K562 (cell line): Measurements from ENCODE around the gene PODXL. TPM values are rescaled to one million over a fixed set of nuclear protein-coding genes. Genes with fewer than 3 reads are reported as not detected.

ENCODE experiments used
- ATAC-seq: fragments of 200-7000 bp; cut with Tn5 transposase; 3 replicates; pipeline ENCODE4 v1.9.1; 2020; ENCODE audit warnings: moderate library complexity
- BruUV-seq: library from RNA; stranded (reverse); fragments of 400-500 nt; replicated peaks from 2 replicates; lab custom pipeline; 2021; lab: Mats Ljungman, UMichigan
- CTCF ChIA-PET: fragments of 300-600 bp; formaldehyde crosslinking; extraction: SDS; loops from one replicate; lab custom pipeline; 2021; ENCODE audit warnings: low intra/inter-chr PET ratio; lab: Yijun Ruan, JAX
- POLR2A ChIA-PET: fragments of 300-600, 350-650 bp; sonication (Branson Sonifier 250); formaldehyde crosslinking; extraction: SDS; loops from one replicate; lab custom pipeline; 2021; ENCODE audit warnings: antibody characterized with exemption, inconsistent platforms; lab: Yijun Ruan, JAX
- DNase-seq, 4 experiments: peaks; one replicate each; pipeline versions ENCODE4 v3.0.0 to v3.0.0-alpha.2; 2011 to 2018; ENCODE audit warnings: low spot score in 3 of 4, mixed read lengths in 3 of 4; ENCODE audit errors: extremely low read depth in 1 of 4
- FAIRE-seq: peaks from 2 replicates; lab custom pipeline; 2011; peaks lifted over from hg19 to GRCh38; lab: Jason Lieb, UNC
- H2AFZ ChIP-seq: 2 replicates; pipeline ENCODE4 v1.6.0; 2011; ENCODE audit warnings: low read depth, low read length, control low read depth, inconsistent platforms
- H3K27ac ChIP-seq: fragments of 200-600 bp; 3 replicates; pipeline ENCODE4 v1.8.0; 2011; ENCODE audit warnings: low read depth, mild to moderate bottlenecking, control low read depth, inconsistent platforms, low read length, moderate library complexity, mixed read lengths; ENCODE audit errors: extremely low read depth
- H3K27me3 ChIP-seq, 2 experiments: fragments of 300-600 bp in 1 of 2; 2 replicates in 1 of 2; 3 replicates in 1 of 2; pipeline versions ENCODE4 v1.6.0 to v1.8.0; 2011; ENCODE audit warnings: inconsistent platforms in 2 of 2, low read length in 2 of 2, mild to moderate bottlenecking in 1 of 2, mixed read lengths in 1 of 2, moderate library complexity in 1 of 2; ENCODE audit not compliant: control insufficient read depth in 2 of 2, insufficient read depth in 2 of 2
- H3K36me3 ChIP-seq: fragments of 300-600 bp; 3 replicates; pipeline ENCODE4 v1.8.0; 2011; ENCODE audit warnings: mild to moderate bottlenecking, low read length, inconsistent platforms; ENCODE audit not compliant: control insufficient read depth, insufficient read depth
- H3K4me1 ChIP-seq, 2 experiments: fragments of 200-600 bp in 1 of 2; replicated peaks in 1 of 2; 2 replicates in 1 of 2; 3 replicates in 1 of 2; pipeline versions ENCODE4 v1.5.1 to v1.8.0; 2011; ENCODE audit warnings: inconsistent platforms in 2 of 2, low read length in 2 of 2, mild to moderate bottlenecking in 1 of 2, mixed read lengths in 1 of 2, moderate library complexity in 1 of 2; ENCODE audit not compliant: control insufficient read depth in 2 of 2, insufficient read depth in 2 of 2
- H3K4me2 ChIP-seq: 2 replicates; pipeline ENCODE4 v1.6.1; 2011; ENCODE audit warnings: low read length, control low read depth, inconsistent platforms, mixed read lengths; ENCODE audit not compliant: insufficient read depth
- H3K4me3 ChIP-seq: fragments of 200-600 bp; sonication (generic), shearing (Covaris generic); 2 replicates; pipeline ENCODE4 v1.5.1; 2016; ENCODE audit warnings: control low read depth, inconsistent platforms
- H3K79me2 ChIP-seq: fragments of 200-600 bp; 3 replicates; pipeline ENCODE4 v1.8.0; 2011; ENCODE audit warnings: low read length, inconsistent platforms; ENCODE audit not compliant: control insufficient read depth, insufficient read depth
- H3K9ac ChIP-seq, 2 experiments: 2 replicates each; pipeline versions ENCODE4 v1.6.0 to v1.6.1; 2011; ENCODE audit warnings: low read depth in 2 of 2, low read length in 2 of 2, control low read depth in 1 of 2, inconsistent platforms in 1 of 2, mild to moderate bottlenecking in 1 of 2, mixed read lengths in 1 of 2; ENCODE audit not compliant: insufficient read depth in 1 of 2
- H3K9me1 ChIP-seq: one replicate; pipeline ENCODE4 v1.6.0; 2011; ENCODE audit warnings: inconsistent platforms, mild to moderate bottlenecking, low read length, moderate library complexity; ENCODE audit not compliant: control insufficient read depth, insufficient read depth
- H3K9me3 ChIP-seq: replicated peaks from 2 replicates; pipeline ENCODE4 v1.5.1; 2011; ENCODE audit warnings: low read depth, low read length, inconsistent platforms; ENCODE audit not compliant: control insufficient read depth, insufficient read depth
- H4K20me1 ChIP-seq: replicated peaks from 2 replicates; pipeline ENCODE4 v1.6.1; 2011; ENCODE audit warnings: low read length, inconsistent platforms, mixed read lengths; ENCODE audit not compliant: control insufficient read depth, insufficient read depth
- BDP1 ChIP-seq: IDR thresholded peaks from 3 replicates; pipeline ENCODE4 v1.6.1; 2011; ENCODE audit not compliant: insufficient read length, insufficient read depth
- BMI1 ChIP-seq: fragments of 150-350 bp; IDR thresholded peaks from 2 replicates; pipeline ENCODE4 v1.6.1; 2014; ENCODE audit warnings: low read length
- CTBP1 ChIP-seq: fragments of 450-650 bp; IDR thresholded peaks from 2 replicates; pipeline ENCODE4 v1.6.1; 2016; ENCODE audit warnings: borderline replicate concordance
- ELF1 ChIP-seq: fragments of 200-800 bp; sonication (Bioruptor generic); IDR thresholded peaks from 2 replicates; pipeline ENCODE4 v1.6.1; 2016; ENCODE audit warnings: missing genetic modification characterization, missing compliant biosample characterization
- GABPB1 ChIP-seq: sonication (generic); formaldehyde crosslinking; IDR thresholded peaks from 2 replicates; pipeline ENCODE4 v1.8.0; 2022; ENCODE audit warnings: mild to moderate bottlenecking, missing genetic modification reagents
- KAT7 ChIP-seq: sonication (generic); formaldehyde crosslinking; IDR thresholded peaks from 2 replicates; pipeline ENCODE4 v1.8.0; 2022; ENCODE audit warnings: missing genetic modification reagents, mild to moderate bottlenecking, borderline replicate concordance
- KDM2B ChIP-seq: fragments of 250-450 bp; sonication (Bioruptor Pico); IDR thresholded peaks from 2 replicates; pipeline ENCODE4 v1.8.0; 2021; ENCODE audit warnings: mild to moderate bottlenecking, moderate library complexity
- NCOA6 ChIP-seq: fragments of 450-650 bp; IDR thresholded peaks from 2 replicates; pipeline ENCODE4 v1.6.1; 2017; ENCODE audit warnings: mild to moderate bottlenecking
- NR2C1 ChIP-seq, 2 experiments: fragments of 450-650 bp; IDR thresholded peaks; 2 replicates each; pipeline ENCODE4 v1.6.1; 2017; ENCODE audit warnings: mild to moderate bottlenecking in 2 of 2, antibody characterized with exemption in 1 of 2, inconsistent platforms in 1 of 2, missing compliant biosample characterization in 1 of 2, missing genetic modification characterization in 1 of 2
- TAF15 ChIP-seq: fragments of 200-400 bp; formaldehyde crosslinking; IDR thresholded peaks from 2 replicates; pipeline ENCODE4 v1.6.1; 2017; ENCODE audit warnings: mild to moderate bottlenecking, low read depth, low read length, moderate library complexity
- ZFX ChIP-seq: sonication (generic); formaldehyde crosslinking; IDR thresholded peaks from 2 replicates; pipeline ENCODE4 v1.8.0; 2022; ENCODE audit warnings: mild to moderate bottlenecking, missing genetic modification reagents, moderate library complexity
- ZNF140 ChIP-seq: fragments of 250-450 bp; sonication (Bioruptor Pico); IDR thresholded peaks from 2 replicates; pipeline ENCODE4 v1.8.0; 2021; ENCODE audit warnings: moderate library complexity, mild to moderate bottlenecking, inconsistent platforms
- ZNF695 ChIP-seq: fragments of 450-650 bp; formaldehyde crosslinking; IDR thresholded peaks from 2 replicates; pipeline ENCODE4 v1.4.0; 2020; ENCODE audit warnings: mild to moderate bottlenecking, moderate library complexity
- WGBS: fragments of 100-300 bp; shearing (Covaris generic); methylation state at CpG from one replicate; pipeline ENCODE4 v1.1.6; 2016; ENCODE audit warnings: low coverage, mixed read lengths; ENCODE audit not compliant: insufficient coverage; ENCODE audit errors: missing lambda C conversion rate; 5-methylcytosine and 5-hydroxymethylcytosine counted together
- in situ Hi-C: fragments of 300-500 bp; cut with MboI; formaldehyde crosslinking; loops from 4 replicates; pipeline ENCODE4 v1.15.0; 2018; ENCODE audit warnings: inconsistent platforms, mixed read lengths
- intact Hi-C: fragments of 100-400 bp; cut with micrococcal nuclease; formaldehyde crosslinking; loops from 2 replicates; pipeline ENCODE4 v1.14.2; 2022
- polyA plus RNA-seq, 8 experiments: library from polyadenylated mRNA; depleted of rRNA in 4 of 8; stranded (reverse) in 5 of 8; unstranded in 3 of 8; fragments of >200 nt; fragmentation: Nextera tagmentation in 2 of 8; fragmentation: Illumina TruSeq in 1 of 8; extraction: Ambion mirVana in 2 of 8; extraction: Trizol in 1 of 8; gene quantifications; 2 replicates each; pipeline versions ENCODE4 v1.2.1 to v1.2.3, GENCODE V29; 2011 to 2014; ENCODE audit warnings: inconsistent platforms in 1 of 8, missing spikeins in 1 of 8
- total RNA-seq, 7 experiments: library from RNA; depleted of rRNA in 6 of 7; stranded (reverse); fragments of >200 nt in 6 of 7; fragmentation: Illumina TruSeq in 2 of 7; extraction: Trizol in 2 of 7; gene quantifications; 2 replicates each; pipeline versions ENCODE4 v1.2.1 to v1.2.3, GENCODE V29; 2011 to 2021; ENCODE audit warnings: low replicate concordance in 1 of 7
- TF ChIP-seq, protein P1 (sequence below): sonication (generic); formaldehyde crosslinking; IDR thresholded peaks from 2 replicates; pipeline ENCODE4 v1.8.1; 2023; ENCODE audit warnings: missing genetic modification reagents, mild to moderate bottlenecking, borderline replicate concordance
- TF ChIP-seq, protein P2 (sequence below): fragments of 250-450 bp; sonication (Bioruptor Pico); IDR thresholded peaks from 2 replicates; pipeline ENCODE4 v1.5.0; 2021; ENCODE audit warnings: mild to moderate bottlenecking, borderline replicate concordance
- TF ChIP-seq, protein P3 (sequence below): fragments of 450-650 bp; formaldehyde crosslinking; IDR thresholded peaks from 2 replicates; pipeline ENCODE4 v1.4.0; 2020; ENCODE audit warnings: mild to moderate bottlenecking, moderate library complexity

Gene PODXL
- total and polyA plus RNA-seq, 9 of the 15 experiments (the other 6 are each of a cell fraction or from before 2014, with no cell fraction given) = 0.01 to 0.73 (median 0.07) TPM

DNA sequence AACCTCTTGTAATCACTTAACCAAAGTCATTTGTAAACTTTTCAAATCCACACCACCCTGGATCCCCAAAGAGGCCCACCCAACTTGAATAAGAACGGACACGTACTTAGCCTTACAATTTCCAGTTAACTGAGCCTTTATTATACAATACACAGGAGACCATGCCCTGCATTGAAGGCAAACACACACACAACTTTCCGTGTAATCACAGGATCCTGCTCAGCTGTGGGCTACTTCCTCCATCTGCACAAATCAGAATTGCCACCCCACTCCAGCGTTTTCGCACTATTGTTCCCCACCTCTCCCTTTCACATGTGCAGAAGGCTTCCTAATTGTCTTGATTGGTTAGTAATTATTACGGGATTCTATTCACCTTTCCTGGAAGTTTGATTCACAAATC is 12.1 kb upstream of the PODXL start:
- ChIA-PET POLR2A (interaction anchor here (0.7 to 0.9 kb wide), 2 partner anchors 8 to 53 kb away, joined by 3 read pairs; no protein-coding TSS in a partner anchor), CTCF (no interaction called here)
- Histone ChIP-seq H3K4me2 (no peak overlapping the region), H3K4me3 (no peak overlapping the region), H3K4me1 (no peaks in the 10 kb centered on the region), H3K79me2 (no peaks in the 10 kb centered on the region), H3K27me3 (peaks cover 44 to 60% of the 10 kb centered on the region in 2 experiments), H3K9me1 (no peaks in the 10 kb centered on the region), H3K9me3 (no peaks in the 10 kb centered on the region), H3K9ac (no peak overlapping the region), H4K20me1 (0 out of 2 replicates have a peak, but pooled peaks cover 9% of the 10 kb centered on the region), H3K27ac (no peak overlapping the region), H2AFZ (no peak overlapping the region), H3K36me3 (no peaks in the 10 kb centered on the region)
- BruUV-seq = no TSS peak
- intact Hi-C loops (no loop called here), in situ Hi-C loops (no loop called here)
- 7% methylated on average over 6 of the region's 6 CpGs for WGBS
- ATAC-seq (no peak), DNase-seq (no peak), FAIRE-seq (no peak)
- TF ChIP-seq ZFX (no peak), KAT7 (CRISPR knock-in tag) (no peak), NCOA6 (no peak), TAF15 (no peak), BMI1 (no peak), ELF1 (tag) (no peak), NR2C1 (IDR thresholded peaks at IDR 0.05) (no peak), NR2C1 (tag; IDR thresholded peaks at IDR 0.05) (no peak), ZNF695 (CRISPR knock-in tag) (no peak), KDM2B (CRISPR knock-in tag) (no peak), GABPB1 (no peak), CTBP1 (no peak), ZNF140 (no peak), BDP1 (no peak)
- TF ChIP-seq, protein P1, sequence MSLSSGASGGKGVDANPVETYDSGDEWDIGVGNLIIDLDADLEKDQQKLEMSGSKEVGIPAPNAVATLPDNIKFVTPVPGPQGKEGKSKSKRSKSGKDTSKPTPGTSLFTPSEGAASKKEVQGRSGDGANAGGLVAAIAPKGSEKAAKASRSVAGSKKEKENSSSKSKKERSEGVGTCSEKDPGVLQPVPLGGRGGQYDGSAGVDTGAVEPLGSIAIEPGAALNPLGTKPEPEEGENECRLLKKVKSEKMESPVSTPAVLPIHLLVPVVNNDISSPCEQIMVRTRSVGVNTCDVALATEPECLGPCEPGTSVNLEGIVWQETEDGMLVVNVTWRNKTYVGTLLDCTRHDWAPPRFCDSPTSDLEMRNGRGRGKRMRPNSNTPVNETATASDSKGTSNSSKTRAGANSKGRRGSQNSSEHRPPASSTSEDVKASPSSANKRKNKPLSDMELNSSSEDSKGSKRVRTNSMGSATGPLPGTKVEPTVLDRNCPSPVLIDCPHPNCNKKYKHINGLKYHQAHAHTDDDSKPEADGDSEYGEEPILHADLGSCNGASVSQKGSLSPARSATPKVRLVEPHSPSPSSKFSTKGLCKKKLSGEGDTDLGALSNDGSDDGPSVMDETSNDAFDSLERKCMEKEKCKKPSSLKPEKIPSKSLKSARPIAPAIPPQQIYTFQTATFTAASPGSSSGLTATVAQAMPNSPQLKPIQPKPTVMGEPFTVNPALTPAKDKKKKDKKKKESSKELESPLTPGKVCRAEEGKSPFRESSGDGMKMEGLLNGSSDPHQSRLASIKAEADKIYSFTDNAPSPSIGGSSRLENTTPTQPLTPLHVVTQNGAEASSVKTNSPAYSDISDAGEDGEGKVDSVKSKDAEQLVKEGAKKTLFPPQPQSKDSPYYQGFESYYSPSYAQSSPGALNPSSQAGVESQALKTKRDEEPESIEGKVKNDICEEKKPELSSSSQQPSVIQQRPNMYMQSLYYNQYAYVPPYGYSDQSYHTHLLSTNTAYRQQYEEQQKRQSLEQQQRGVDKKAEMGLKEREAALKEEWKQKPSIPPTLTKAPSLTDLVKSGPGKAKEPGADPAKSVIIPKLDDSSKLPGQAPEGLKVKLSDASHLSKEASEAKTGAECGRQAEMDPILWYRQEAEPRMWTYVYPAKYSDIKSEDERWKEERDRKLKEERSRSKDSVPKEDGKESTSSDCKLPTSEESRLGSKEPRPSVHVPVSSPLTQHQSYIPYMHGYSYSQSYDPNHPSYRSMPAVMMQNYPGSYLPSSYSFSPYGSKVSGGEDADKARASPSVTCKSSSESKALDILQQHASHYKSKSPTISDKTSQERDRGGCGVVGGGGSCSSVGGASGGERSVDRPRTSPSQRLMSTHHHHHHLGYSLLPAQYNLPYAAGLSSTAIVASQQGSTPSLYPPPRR (CRISPR knock-in tag) = no peak
- TF ChIP-seq, protein P2, sequence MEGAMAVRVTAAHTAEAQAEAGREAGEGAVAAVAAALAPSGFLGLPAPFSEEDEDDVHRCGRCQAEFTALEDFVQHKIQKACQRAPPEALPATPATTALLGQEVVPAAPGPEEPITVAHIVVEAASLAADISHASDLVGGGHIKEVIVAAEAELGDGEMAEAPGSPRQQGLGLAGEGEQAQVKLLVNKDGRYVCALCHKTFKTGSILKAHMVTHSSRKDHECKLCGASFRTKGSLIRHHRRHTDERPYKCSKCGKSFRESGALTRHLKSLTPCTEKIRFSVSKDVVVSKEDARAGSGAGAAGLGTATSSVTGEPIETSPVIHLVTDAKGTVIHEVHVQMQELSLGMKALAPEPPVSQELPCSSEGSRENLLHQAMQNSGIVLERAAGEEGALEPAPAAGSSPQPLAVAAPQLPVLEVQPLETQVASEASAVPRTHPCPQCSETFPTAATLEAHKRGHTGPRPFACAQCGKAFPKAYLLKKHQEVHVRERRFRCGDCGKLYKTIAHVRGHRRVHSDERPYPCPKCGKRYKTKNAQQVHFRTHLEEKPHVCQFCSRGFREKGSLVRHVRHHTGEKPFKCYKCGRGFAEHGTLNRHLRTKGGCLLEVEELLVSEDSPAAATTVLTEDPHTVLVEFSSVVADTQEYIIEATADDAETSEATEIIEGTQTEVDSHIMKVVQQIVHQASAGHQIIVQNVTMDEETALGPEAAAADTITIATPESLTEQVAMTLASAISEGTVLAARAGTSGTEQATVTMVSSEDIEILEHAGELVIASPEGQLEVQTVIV (CRISPR knock-in tag) = no peak
- TF ChIP-seq, protein P3, sequence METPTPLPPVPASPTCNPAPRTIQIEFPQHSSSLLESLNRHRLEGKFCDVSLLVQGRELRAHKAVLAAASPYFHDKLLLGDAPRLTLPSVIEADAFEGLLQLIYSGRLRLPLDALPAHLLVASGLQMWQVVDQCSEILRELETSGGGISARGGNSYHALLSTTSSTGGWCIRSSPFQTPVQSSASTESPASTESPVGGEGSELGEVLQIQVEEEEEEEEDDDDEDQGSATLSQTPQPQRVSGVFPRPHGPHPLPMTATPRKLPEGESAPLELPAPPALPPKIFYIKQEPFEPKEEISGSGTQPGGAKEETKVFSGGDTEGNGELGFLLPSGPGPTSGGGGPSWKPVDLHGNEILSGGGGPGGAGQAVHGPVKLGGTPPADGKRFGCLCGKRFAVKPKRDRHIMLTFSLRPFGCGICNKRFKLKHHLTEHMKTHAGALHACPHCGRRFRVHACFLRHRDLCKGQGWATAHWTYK (CRISPR knock-in tag) = no peak
